Central memory CD8-positive, alpha-beta T cell (primary cell): ENCODE measurements around the gene CALHM6.

Source experiments
- ATAC-seq: fragments of 150-1000 bp; cut with Tn5 transposase; replicated peaks from 2 replicates; pipeline ENCODE4 v1.10.0; 2022; ENCODE audit warnings: mild to moderate bottlenecking, moderate FRiP score, moderate number of reproducible peaks; ENCODE audit not compliant: poor library complexity, severe bottlenecking; ENCODE audit errors: extremely low read depth
- DNase-seq, 2 donors: peaks; one replicate each; pipeline ENCODE4 v3.0.0; 2021; ENCODE audit warnings: low spot score in 2 of 2
- H3K27ac Mint-ChIP-seq: one replicate; pipeline ENCODE4 v1.8.0; 2022; ENCODE audit warnings: low read depth, mild to moderate bottlenecking, moderate library complexity, mixed read lengths
- H3K27me3 Mint-ChIP-seq: one replicate; pipeline ENCODE4 v1.8.0; 2022; ENCODE audit warnings: mixed read lengths
- H3K36me3 Mint-ChIP-seq: one replicate; pipeline ENCODE4 v1.8.0; 2022; ENCODE audit warnings: mild to moderate bottlenecking, moderate library complexity, mixed read lengths; ENCODE audit not compliant: insufficient read depth
- H3K4me1 Mint-ChIP-seq: one replicate; pipeline ENCODE4 v1.8.0; 2022; ENCODE audit warnings: mixed read lengths
- H3K4me3 Mint-ChIP-seq: one replicate; pipeline ENCODE4 v1.8.0; 2022; ENCODE audit warnings: mild to moderate bottlenecking, moderate library complexity, mixed read lengths
- H3K9me3 Mint-ChIP-seq: one replicate; pipeline ENCODE4 v1.8.0; 2022; ENCODE audit warnings: mixed read lengths

Gene CALHM6

DNA sequence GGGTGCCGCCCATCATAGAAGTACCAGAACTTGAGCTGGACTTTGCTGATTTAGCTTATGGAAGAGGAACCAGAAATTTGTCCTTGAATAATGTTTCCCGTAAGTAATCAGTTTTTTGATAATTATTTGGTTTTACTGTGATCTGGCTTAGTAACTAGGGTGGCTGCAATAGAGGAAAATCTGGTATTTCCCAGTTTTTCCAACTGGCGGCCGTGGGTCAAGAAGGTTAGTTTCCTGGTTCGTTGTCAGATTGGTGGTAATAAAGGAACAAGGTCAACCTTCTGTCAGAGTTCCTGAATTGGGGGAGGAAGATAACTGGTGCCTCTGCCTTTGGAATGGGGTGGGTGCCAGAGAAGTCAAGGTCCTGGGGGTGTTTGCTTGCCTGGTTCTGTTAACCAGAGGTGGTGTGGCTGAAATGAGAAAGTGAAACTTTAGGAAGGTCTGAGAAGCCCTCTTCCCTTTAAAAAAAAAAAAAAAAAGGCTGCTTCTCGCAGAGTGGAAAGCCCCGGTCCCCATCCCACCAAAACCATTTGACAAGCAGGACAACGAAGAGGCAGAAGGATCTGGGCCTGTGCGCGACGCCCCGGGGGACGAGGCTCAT lies at the start of gene CALHM6:
CALHM6 (plus strand) TSS at position 45 of the 601 bp plus-strand sequence; CDS start at position 600, 555 bp downstream.
- Mint-ChIP-seq H3K27me3 (peaks cover 36% of the 10 kb centered on the region), H3K27ac (peak within 1 kb of the TSS; percentile 47), H3K4me3 (peak within 1 kb of the TSS; percentile 75), H3K9me3 (no peaks in the 10 kb centered on the region), H3K4me1 (peaks cover 10% of the 10 kb centered on the region), H3K36me3 (peaks cover 2% of the 10 kb centered on the region)
- DNase-seq (no peak), ATAC-seq (no peak)

- Mint-ChIP-seq H3K27me3 (no peaks in the 10 kb centered on the region), H3K9me3 (no peaks in the 10 kb centered on the region), H3K27ac (no peak overlapping the region), H3K36me3 (no peaks in the 10 kb centered on the region), H3K4me3 (no peak overlapping the region), H3K4me1 (no peaks in the 10 kb centered on the region)
- DNase-seq = no peak
- ATAC-seq = no peak
Observed at GRCh38 chr6:116412270-116412669, 48.9 kb upstream of the CALHM6 start.

DNA sequence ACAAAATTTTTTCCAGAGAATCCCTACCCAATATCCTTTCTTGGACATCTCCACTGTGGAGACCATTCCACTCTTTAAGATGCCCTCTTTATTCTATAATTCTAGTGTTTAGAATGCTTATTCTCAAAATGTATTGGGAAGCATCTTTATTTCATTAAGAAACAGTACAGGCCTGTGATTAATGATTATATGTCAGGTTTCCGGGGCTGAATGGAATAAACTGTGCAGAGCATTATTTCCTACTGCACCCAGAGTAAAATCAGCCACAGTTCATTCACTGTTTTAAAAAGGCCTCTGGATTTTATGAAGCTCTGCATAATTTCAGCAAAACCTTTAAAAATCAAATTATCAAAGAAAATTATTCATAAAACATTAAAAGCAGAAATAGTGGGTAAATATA lies 47.8 kb upstream of the CALHM6 start:
- Mint-ChIP-seq H3K27me3 (no peaks in the 10 kb centered on the region), H3K27ac (no peak overlapping the region), H3K4me3 (no peak overlapping the region), H3K9me3 (no peaks in the 10 kb centered on the region), H3K36me3 (no peaks in the 10 kb centered on the region), H3K4me1 (no peaks in the 10 kb centered on the region)
- ATAC-seq = no peak
- DNase-seq = no peak

DNA sequence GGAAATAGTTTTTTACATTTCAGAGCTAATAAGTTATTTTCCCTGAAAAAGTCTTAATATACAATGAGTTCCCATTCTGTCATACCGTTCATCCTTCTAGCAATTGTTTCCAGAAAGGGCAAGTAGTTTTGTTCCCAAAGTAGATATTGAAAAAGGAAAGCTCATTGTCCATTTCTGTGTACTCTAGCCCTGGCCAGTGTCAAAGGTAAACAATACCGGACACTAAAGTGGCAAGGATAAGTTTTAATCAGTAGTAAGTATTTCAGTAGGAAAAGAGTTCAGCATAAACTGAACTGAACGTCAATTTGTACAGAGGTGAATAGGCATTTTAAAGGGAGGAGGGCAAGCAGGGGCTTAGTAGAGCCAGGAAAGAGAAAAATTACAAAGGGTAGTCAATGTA lies 43.5 kb upstream of the CALHM6 start:
- Mint-ChIP-seq H3K27ac (no peak overlapping the region), H3K4me3 (no peak overlapping the region), H3K4me1 (no peaks in the 10 kb centered on the region), H3K9me3 (no peaks in the 10 kb centered on the region), H3K36me3 (peaks cover 2% of the 10 kb centered on the region), H3K27me3 (no peaks in the 10 kb centered on the region)
- no peak for DNase-seq
- ATAC-seq = no peak

- H3K36me3 Mint-ChIP-seq = peaks cover 2% of the 10 kb centered on the region
Observed at GRCh38 chr6:116419069-116419786, 41.9 kb upstream of the CALHM6 start.

DNA sequence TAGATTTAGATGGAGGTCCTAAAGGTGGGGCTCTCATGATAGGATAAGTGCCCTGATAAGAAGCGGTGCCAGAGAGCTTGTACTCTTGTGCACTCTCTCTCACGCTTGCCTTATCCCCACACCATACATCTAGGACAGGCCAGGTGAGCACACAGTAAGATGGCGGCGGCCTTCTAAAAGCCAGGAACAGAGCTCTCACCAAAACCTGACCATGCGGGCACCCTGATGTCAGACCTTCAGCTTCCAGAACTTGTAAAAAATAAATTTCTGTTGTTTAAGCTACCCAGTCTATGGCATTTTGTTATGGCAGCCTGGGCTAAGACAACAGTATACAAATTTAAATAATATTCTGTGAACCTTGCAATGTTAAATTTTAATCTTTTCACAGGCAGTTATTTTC lies 40.8 kb upstream of the CALHM6 start:
- Mint-ChIP-seq H3K4me3 (no peak overlapping the region), H3K9me3 (no peaks in the 10 kb centered on the region), H3K36me3 (peaks cover 2% of the 10 kb centered on the region), H3K27me3 (no peaks in the 10 kb centered on the region), H3K4me1 (no peaks in the 10 kb centered on the region), H3K27ac (no peak overlapping the region)
- DNase-seq (no peak), ATAC-seq (no peak)

More at GRCh38 chr6:116419069-116419786, 41.9 kb upstream of the CALHM6 start:
- H3K9me3 Mint-ChIP-seq = no peaks in the 10 kb centered on the region
- H3K4me1 Mint-ChIP-seq = no peaks in the 10 kb centered on the region
- H3K27ac Mint-ChIP-seq = no peak overlapping the region
- DNase-seq (no peak), ATAC-seq (no peak)
- no peak overlapping the region for H3K4me3 Mint-ChIP-seq
- H3K27me3 Mint-ChIP-seq = no peaks in the 10 kb centered on the region

- H3K27ac Mint-ChIP-seq = no peak overlapping the region
- H3K4me1 Mint-ChIP-seq = no peaks in the 10 kb centered on the region
- H3K36me3 Mint-ChIP-seq = peaks cover 2% of the 10 kb centered on the region
- H3K9me3 Mint-ChIP-seq = no peaks in the 10 kb centered on the region
- no peak for ATAC-seq
- no peak for DNase-seq
- no peaks in the 10 kb centered on the region for H3K27me3 Mint-ChIP-seq
- no peak overlapping the region for H3K4me3 Mint-ChIP-seq
Observed at GRCh38 chr6:116422238-116422637, 38.9 kb upstream of the CALHM6 start.

DNA sequence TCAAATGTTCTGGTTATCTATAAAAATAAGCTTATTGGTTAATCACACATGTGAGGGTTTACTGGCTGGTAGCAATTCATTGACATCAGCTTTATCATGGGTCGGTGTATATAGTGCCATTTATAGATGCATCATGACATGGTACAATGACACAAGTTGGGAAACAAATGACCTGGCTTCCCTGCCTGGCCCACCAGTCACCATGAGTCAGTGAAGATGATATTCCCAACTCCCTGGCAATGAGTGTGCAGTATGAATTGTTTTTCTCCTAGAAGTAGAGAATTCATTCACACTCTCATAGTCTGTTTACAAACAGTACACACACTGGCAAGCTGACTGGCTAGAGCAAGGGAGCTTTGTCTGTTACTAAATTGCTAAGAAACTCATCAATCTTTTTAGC lies 37.2 kb upstream of the CALHM6 start:
- no peak for ATAC-seq
- Mint-ChIP-seq H3K27me3 (no peaks in the 10 kb centered on the region), H3K9me3 (no peaks in the 10 kb centered on the region), H3K36me3 (no peaks in the 10 kb centered on the region), H3K4me1 (no peaks in the 10 kb centered on the region), H3K27ac (no peak overlapping the region), H3K4me3 (no peak overlapping the region)
- no peak for DNase-seq

GRCh38 chr6:116426551-116426950 lies 34.6 kb upstream of the CALHM6 start:
- H3K9me3 Mint-ChIP-seq = no peaks in the 10 kb centered on the region
- H3K4me3 Mint-ChIP-seq = no peak overlapping the region
- DNase-seq (no peak), ATAC-seq (no peak)
- no peaks in the 10 kb centered on the region for H3K36me3 Mint-ChIP-seq
- no peak overlapping the region for H3K27ac Mint-ChIP-seq
- no peaks in the 10 kb centered on the region for H3K27me3 Mint-ChIP-seq
- no peaks in the 10 kb centered on the region for H3K4me1 Mint-ChIP-seq

DNA sequence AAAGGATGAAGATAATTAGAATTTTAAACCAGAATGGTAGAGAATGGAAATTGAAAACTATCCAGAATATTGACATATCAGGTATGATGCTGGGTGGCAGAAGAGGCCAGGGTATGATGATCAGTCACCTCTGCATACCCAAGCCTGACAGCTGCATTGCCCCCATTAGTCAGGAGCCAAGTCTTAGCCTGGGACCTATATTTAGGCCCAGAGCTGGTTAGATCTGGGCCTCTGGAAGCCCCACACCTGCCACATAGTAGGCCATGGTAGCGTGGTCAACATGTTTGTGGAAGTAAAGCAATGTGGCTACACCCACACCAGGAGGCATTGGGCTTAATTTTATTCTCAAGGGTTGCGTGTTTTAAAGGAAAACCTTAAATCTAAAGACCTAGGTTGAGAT lies 32.1 kb upstream of the CALHM6 start:
- Mint-ChIP-seq H3K27ac (no peak overlapping the region), H3K9me3 (no peaks in the 10 kb centered on the region), H3K27me3 (no peaks in the 10 kb centered on the region), H3K4me1 (no peaks in the 10 kb centered on the region), H3K4me3 (no peak overlapping the region), H3K36me3 (no peaks in the 10 kb centered on the region)
- DNase-seq = no peak
- no peak for ATAC-seq

- Mint-ChIP-seq H3K36me3 (no peaks in the 10 kb centered on the region), H3K27me3 (peaks cover 4% of the 10 kb centered on the region), H3K4me3 (no peak overlapping the region), H3K4me1 (no peaks in the 10 kb centered on the region), H3K9me3 (no peaks in the 10 kb centered on the region), H3K27ac (no peak overlapping the region)
- ATAC-seq (no peak), DNase-seq (no peak)
Observed at GRCh38 chr6:116430860-116431259, 30.3 kb upstream of the CALHM6 start.

GRCh38 chr6:116431964-116432595 lies 29.1 kb upstream of the CALHM6 start:
- no peaks in the 10 kb centered on the region for H3K36me3 Mint-ChIP-seq
- no peaks in the 10 kb centered on the region for H3K4me1 Mint-ChIP-seq
- no peak overlapping the region for H3K4me3 Mint-ChIP-seq
- DNase-seq (no peak), ATAC-seq (no peak)
- H3K9me3 Mint-ChIP-seq = no peaks in the 10 kb centered on the region
- H3K27me3 Mint-ChIP-seq = peaks cover 16% of the 10 kb centered on the region
- no peak overlapping the region for H3K27ac Mint-ChIP-seq

DNA sequence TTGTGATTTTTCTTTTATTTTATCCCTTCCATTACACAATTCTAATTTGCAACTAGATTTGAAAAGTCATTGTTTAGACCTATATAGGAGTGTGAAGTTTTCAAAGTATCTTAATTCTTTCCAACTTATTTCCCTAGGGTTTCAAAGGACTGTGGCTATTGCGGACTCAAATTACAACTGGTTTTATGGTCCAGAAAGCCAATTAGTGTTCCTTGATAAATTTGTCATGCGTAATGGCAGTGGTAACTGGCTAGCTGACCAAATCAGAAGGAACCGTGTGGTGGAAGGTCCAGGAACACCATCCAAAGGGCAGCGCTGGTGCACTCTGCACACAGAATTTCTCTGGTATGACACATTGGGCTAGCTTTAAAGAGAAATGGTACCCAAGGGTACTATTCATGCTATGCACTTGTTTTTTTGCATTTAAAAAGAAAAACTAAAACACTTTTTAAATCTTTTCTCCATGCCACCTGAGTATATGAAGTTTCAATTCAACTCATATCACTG lies 27.9 kb upstream of the CALHM6 start:
- DNase-seq (no peak), ATAC-seq (no peak)
- H3K27ac Mint-ChIP-seq = no peak overlapping the region
- H3K36me3 Mint-ChIP-seq = no peaks in the 10 kb centered on the region
- H3K9me3 Mint-ChIP-seq = no peaks in the 10 kb centered on the region
- H3K27me3 Mint-ChIP-seq = peaks cover 19% of the 10 kb centered on the region
- no peaks in the 10 kb centered on the region for H3K4me1 Mint-ChIP-seq
- no peak overlapping the region for H3K4me3 Mint-ChIP-seq
